ENCODE measurements around the gene ATP5MG.
"Not testable (repeated sequence)": the region's sequence is repeated elsewhere in the genome, so short reads cannot be mapped to it uniquely, and the experiment has no call there.

The ATP5MG gene

GRCh38 chr11:118410055-118410745 lies 8.8 kb downstream of the ATP5MG start:
- DNase-seq = peak; percentile 42

GRCh38 chr11:118411530-118411929 lies 10.1 kb downstream of the ATP5MG start:
- no peak for DNase-seq

DNA sequence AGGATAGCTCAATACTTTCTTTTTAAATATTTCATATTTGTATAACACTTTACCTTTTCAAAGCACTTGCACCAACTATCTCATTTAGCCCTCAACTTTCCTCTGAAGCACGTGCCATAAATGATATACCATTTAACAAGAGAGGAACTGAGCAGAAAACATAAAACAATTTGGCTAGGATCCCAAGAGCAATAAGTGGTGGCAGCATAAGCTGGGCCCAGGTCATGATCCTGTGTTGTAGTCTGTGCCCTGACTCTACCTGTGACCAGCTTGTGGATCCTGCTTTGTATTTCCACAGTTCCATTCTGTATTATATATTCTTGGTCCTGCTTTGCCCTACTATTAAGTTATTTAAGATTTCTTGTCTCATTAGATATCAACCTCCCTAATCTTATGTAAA lies 11.5 kb downstream of the ATP5MG start:
- no peak for DNase-seq

GRCh38 chr11:118415062-118415738 lies 13.8 kb downstream of the ATP5MG start:
- no peak for DNase-seq

DNA sequence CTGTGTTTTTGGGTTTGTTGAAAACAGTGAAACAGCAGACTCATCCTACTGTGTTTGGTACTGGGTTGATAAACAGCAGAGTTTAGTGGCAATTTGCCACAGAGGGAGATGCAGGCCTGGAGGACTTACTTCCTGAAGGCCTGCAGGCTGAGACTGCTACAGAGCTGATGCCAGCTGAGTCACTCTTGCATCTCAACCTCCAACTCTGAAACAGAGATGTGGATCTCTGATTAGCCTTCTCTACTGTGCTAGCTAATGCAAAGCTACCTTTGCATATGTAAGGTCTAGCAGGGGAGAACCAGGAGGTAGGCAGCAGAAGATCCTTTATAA lies 14.3 kb downstream of the ATP5MG start:
- DNase-seq = no peak

DNA sequence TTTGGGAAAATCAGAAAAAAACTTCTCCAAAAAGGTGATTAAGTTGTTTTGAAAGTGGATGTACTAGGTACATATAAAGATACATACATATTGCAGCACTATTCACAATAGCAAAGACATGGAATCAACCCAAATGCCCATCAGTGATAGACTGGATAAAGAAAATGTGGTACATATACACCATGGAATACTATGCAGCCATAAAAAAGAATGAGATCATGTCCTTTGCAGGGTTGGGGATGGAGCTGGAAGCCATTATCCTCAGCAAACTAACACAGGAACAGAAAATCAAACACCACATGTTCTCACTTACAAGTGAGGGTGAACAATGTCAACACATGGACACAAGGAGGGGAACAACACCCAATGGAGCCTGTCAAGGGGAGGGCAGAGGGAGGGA lies 15.5 kb downstream of the ATP5MG start:
- not testable (repeated sequence) for DNase-seq

GRCh38 chr11:118417801-118418200 lies 16.4 kb downstream of the ATP5MG start:
- DNase-seq = no peak

DNA sequence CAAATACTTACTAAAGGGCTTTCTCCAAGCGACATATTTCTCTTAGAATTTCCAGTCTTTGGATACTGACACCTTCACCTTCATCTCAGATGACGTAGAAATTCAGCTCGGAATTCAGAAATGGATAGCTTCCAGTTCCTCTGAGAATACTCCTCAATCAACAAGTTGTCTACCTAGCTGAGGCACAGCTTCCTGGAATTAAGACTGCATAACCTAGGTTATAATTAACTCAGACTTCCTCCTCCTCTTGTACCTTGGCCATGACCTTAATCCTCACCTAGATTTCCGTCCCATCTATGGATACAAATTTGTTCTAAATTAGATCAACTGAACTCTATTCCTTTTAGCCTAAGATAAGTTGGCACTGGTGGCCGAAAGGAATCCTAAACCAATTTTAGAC lies 17.4 kb downstream of the ATP5MG start:
- no peak for DNase-seq

GRCh38 chr11:118427707-118428106 lies 26.3 kb downstream of the ATP5MG start:
- DNase-seq = no peak

- DNase-seq = no peak
Measured at GRCh38 chr11:118430956-118431355, 29.6 kb downstream of the ATP5MG start.

DNA sequence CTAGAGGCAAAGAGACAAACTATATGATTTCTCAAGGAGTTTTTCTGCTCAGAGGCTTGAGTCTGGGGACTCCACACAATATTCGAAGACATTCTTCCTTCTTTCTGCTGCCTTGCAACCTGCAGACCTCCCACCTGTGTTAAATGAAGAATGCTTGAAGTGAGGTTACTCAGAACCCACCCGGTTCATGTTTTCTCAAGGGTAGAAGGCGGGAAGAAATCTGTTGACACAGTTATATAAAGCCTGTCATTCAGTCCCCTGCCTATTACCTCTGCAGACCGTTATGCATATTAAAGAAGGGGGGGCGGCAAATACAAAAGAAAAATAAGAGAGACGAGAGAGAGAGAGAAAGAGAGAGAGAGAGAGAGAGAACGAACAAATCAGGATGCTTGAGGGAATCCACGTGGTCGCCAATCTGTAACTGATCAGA lies 32.7 kb downstream of the ATP5MG start:
- DNase-seq = peak; percentile 66

GRCh38 chr11:118434553-118435289 lies 33.3 kb downstream of the ATP5MG start:
- DNase-seq = peak; percentile 66

- DNase-seq = peak; percentile 88
Measured at GRCh38 chr11:118435290-118435892, 34.0 kb downstream of the ATP5MG start.

DNA sequence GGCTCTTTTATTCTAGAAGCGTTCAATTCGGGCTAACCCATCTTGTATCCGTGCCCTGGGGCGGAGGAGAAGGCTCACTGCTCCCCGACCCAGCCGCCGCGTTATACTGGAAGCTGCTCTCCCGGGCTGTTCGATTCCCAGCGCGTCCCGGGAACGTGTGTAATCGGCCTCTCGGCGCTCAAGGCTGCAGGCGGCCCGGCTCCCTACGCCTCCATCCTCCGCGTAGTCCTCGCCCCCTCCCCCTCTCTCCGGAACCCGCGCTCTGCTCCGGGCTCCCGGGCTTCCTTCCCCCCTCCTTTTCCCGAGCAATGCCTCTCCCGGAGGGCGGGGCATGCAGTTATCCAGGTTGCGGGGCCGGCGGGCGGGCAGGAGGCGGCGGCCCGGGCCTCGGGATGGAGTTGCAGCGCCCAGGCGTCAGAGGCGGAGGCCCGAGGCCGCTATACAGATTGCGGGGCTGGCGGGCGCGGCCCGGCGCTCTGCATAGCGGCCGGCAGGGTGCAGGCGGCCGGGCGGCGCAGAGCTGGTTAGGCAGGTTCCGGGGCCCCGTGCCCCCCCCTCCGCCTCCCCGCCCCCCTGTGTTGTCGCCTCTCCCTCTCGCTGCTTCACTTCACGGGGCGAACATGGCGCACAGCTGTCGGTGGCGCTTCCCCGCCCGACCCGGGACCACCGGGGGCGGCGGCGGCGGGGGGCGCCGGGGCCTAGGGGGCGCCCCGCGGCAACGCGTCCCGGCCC lies 34.7 kb downstream of the ATP5MG start, which contains the start of gene KMT2A:
KMT2A (plus strand) TSS at position 600 of the 732 bp plus-strand sequence; CDS start at position 621, 21 bp downstream.
- peak; percentile 97 for DNase-seq

DNA sequence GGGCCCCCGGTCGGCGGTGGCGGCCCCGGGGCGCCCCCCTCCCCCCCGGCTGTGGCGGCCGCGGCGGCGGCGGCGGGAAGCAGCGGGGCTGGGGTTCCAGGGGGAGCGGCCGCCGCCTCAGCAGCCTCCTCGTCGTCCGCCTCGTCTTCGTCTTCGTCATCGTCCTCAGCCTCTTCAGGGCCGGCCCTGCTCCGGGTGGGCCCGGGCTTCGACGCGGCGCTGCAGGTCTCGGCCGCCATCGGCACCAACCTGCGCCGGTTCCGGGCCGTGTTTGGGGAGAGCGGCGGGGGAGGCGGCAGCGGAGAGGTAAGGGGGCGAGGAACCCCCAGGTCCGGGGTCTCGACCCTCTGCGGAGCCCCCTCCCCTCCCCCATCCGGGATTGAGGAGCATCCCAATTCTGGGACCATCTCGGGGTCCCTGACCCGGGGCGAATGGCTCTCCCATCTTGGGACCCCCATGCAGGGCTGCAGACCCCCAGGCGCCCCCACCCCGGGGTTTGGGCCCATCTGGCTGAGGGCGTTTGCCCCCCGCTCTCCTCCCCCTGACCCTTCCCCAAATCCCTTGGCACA lies 35.3 kb downstream of the ATP5MG start:
- DNase-seq = no peak

GRCh38 chr11:118437208-118438125 lies 36.1 kb downstream of the ATP5MG start:
- DNase-seq = peak; percentile 49

DNA sequence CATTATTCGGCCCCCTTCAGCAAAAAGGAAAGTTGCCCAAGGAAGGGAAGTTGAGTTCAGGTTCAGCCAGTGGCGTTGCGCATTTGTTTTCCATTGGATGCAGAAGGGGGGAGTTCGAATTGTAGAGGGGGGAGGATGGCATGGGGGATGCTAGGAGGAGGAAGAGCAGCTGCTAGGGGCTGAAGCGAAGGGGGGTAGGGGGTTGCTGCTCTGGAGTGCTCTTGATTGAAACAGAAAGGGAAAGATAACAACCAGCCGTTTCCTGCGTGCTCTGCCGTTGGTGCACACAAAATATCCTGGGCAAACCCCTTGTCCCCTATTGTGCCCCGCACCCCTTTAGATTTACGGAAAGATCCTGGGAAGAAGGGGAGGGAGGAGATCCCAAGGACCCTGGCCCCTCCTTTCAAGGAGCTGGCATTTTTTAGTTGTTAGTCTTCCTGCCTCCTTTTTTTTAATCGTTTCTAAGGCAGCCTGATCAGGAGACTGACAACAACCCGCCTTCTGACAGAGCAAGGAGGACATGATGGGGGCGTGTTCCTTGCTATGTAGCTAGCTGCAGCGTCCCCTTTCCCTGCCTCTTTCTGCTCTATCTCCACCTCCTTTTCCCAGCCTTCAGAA lies 37.0 kb downstream of the ATP5MG start:
- peak; percentile 21 for DNase-seq

DNA sequence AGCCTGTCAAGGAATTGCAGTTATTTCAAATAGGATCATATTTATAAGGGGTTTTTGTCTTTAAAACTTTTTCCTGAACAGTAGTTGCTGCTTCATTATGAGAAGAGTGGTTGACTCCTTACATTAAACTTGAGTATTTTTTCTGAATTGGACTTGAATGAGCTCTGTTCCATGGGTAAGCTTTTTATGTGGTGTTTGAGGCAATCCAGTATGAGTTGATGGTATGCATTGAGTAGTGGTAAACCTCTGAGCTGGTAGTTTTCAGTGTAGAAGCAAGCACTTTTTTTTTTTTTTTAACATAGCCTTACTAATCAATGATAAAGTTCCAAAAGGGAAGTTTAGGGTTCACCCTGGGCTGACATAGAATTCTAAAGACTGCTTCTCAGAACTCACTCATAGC lies 38.2 kb downstream of the ATP5MG start:
- DNase-seq = no peak

GRCh38 chr11:118441770-118442275 lies 40.4 kb downstream of the ATP5MG start:
- no peak for DNase-seq

- DNase-seq = no peak
Measured at GRCh38 chr11:118442301-118442700, 40.9 kb downstream of the ATP5MG start.
